SU-DHL-6 (cell line): ENCODE data around the gene WDR18.

ENCODE experiments used
- CTCF ChIP-seq: fragments of 200-600 bp; sonication (generic); IDR thresholded peaks from one replicate; pipeline ENCODE4 v1.5.1; 2017; ENCODE audit warnings: antibody characterized with exemption, mild to moderate bottlenecking, low read length, moderate library complexity; ENCODE audit not compliant: insufficient read depth, poor library complexity, severe bottlenecking
- EZH2phosphoT487 ChIP-seq: fragments of 200-600 bp; sonication (generic), shearing (Covaris generic); conservative IDR thresholded peaks from 2 replicates; pipeline ENCODE4 v1.6.1; 2018; ENCODE audit warnings: mild to moderate bottlenecking, antibody characterized with exemption, low read length, moderate library complexity, mixed read lengths

DNA sequence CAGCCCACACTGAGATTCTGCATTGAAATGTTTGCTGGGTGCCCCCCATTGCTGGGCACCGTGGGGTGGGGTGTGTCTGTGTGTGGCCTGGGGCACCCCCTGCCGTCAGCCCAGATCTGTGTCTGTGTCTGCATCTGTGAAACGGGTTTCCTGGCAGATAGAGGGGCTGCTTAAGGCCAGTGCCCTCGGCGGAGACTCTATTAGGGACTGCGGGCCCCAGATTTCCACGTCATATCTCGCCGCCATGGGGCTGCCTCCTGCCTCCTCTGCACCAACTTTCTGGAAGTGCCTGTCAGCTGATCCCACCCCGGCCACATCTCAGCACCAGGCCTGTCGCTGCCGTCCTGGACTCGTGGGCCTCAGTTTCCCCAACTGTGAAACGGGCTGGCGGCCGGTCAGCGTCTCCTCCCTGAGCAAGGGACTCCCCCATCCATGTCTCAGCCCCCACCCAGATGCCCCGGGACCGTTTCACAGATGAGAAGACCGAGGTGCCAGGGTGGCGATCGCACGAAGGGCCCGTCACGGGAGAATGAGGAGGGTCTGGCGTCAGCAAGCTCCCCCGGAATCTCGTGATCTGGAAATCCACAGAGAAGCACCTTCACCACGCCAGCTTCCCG, 36.9 kb upstream of the WDR18 start:
- TF ChIP-seq CTCF (no peak), EZH2phosphoT487 (no peak)
